K562 (cell line): Measurements from ENCODE around the gene TMEM14C. TPM values are rescaled to one million over a fixed set of nuclear protein-coding genes. Genes with fewer than 3 reads are reported as not detected.

ENCODE experiments used
- BCL6 ChIP-seq: fragments of 250-450 bp; sonication (Bioruptor Pico); IDR thresholded peaks from 2 replicates; pipeline ENCODE4 v1.4.0; 2020
- CHCHD3 ChIP-seq: fragments of 250-450 bp; sonication (Bioruptor Pico); IDR thresholded peaks from 2 replicates; pipeline ENCODE4 v2.1.2; 2022; ENCODE audit warnings: mild to moderate bottlenecking
- COPS2 ChIP-seq: fragments of 450-650 bp; conservative IDR thresholded peaks from 2 replicates; pipeline ENCODE4 v1.6.1; 2016; ENCODE audit warnings: mild to moderate bottlenecking, moderate library complexity
- FOXK1 ChIP-seq: sonication (generic); formaldehyde crosslinking; IDR thresholded peaks from 2 replicates; pipeline ENCODE4 v1.8.0; 2022; ENCODE audit warnings: missing genetic modification reagents, mild to moderate bottlenecking, borderline replicate concordance
- FOXP1 ChIP-seq: sonication (generic); formaldehyde crosslinking; IDR thresholded peaks from 2 replicates; pipeline ENCODE4 v1.8.0; 2022; ENCODE audit warnings: mild to moderate bottlenecking, missing genetic modification reagents
- GATA2 ChIP-seq: sonication (generic); formaldehyde crosslinking; IDR thresholded peaks from 2 replicates; pipeline ENCODE4 v1.4.0; 2020; ENCODE audit warnings: mild to moderate bottlenecking, missing genetic modification reagents
- KDM1A ChIP-seq, 2 experiments: fragments of 450-650 bp; IDR thresholded peaks; 2 replicates each; pipeline ENCODE4 v1.6.1; 2016; ENCODE audit warnings: mild to moderate bottlenecking in 2 of 2
- MYC ChIP-seq, 2 experiments: fragments of 250-450 bp in 1 of 2; sonication (Bioruptor Pico) in 1 of 2; IDR thresholded peaks; 2 replicates each; pipeline versions ENCODE4 v1.5.1 to v1.6.1; 2012 to 2021; ENCODE audit warnings: low read depth in 2 of 2, borderline replicate concordance in 1 of 2, improper control_type of control experiment in 1 of 2, low read length in 1 of 2, mild to moderate bottlenecking in 1 of 2, moderate library complexity in 1 of 2
- NR4A1 ChIP-seq, 2 experiments: fragments of 250-450 bp in 1 of 2; fragments of 450-650 bp in 1 of 2; sonication (Bioruptor Pico) in 1 of 2; IDR thresholded peaks; 2 replicates each; pipeline versions ENCODE4 v1.4.0 to v1.6.1; 2016 to 2020; ENCODE audit warnings: mild to moderate bottlenecking in 2 of 2, missing compliant biosample characterization in 1 of 2, missing genetic modification characterization in 1 of 2, moderate library complexity in 1 of 2
- PPARD ChIP-seq: fragments of 250-450 bp; sonication (Bioruptor Pico); IDR thresholded peaks from 2 replicates; pipeline ENCODE4 v1.8.0; 2022; ENCODE audit warnings: inconsistent platforms, mild to moderate bottlenecking, moderate library complexity
- RBM15 ChIP-seq: fragments of 200-400 bp; formaldehyde crosslinking; IDR thresholded peaks from 2 replicates; pipeline ENCODE4 v1.6.1; 2018; ENCODE audit warnings: mild to moderate bottlenecking, low read length, moderate library complexity; ENCODE audit not compliant: insufficient read depth
- SAFB ChIP-seq: fragments of 200-400 bp; formaldehyde crosslinking; IDR thresholded peaks from 2 replicates; pipeline ENCODE4 v1.6.1; 2017; ENCODE audit warnings: low read depth, low read length, borderline replicate concordance
- SIN3B ChIP-seq: fragments of 450-650 bp; IDR thresholded peaks from 2 replicates; pipeline ENCODE4 v1.6.1; 2017; ENCODE audit warnings: low read depth, mild to moderate bottlenecking, moderate library complexity
- SMAD1 ChIP-seq: fragments of 150-350 bp; IDR thresholded peaks from 2 replicates; pipeline ENCODE4 v1.6.1; 2014; ENCODE audit warnings: low read length, low read depth; ENCODE audit not compliant: partially characterized antibody
- ZBTB1 ChIP-seq: sonication (generic); formaldehyde crosslinking; IDR thresholded peaks from 2 replicates; pipeline ENCODE4 v1.8.1; 2023; ENCODE audit warnings: missing genetic modification reagents, low read depth, mild to moderate bottlenecking, borderline replicate concordance
- ZBTB17 ChIP-seq: fragments of 450-650 bp; formaldehyde crosslinking; IDR thresholded peaks from 2 replicates; pipeline ENCODE4 v1.4.0; 2020; ENCODE audit warnings: mild to moderate bottlenecking
- ZNF23 ChIP-seq: fragments of 250-450 bp; sonication (Bioruptor Pico); IDR thresholded peaks from 2 replicates; pipeline ENCODE4 v1.4.0; 2020; ENCODE audit warnings: mild to moderate bottlenecking
- ZNF644 ChIP-seq: fragments of 200-800 bp; sonication (Bioruptor generic); IDR thresholded peaks from 2 replicates; pipeline ENCODE4 v1.6.1; 2016; ENCODE audit warnings: low read depth, missing genetic modification characterization, missing compliant biosample characterization
- ZNF707 ChIP-seq: fragments of 250-450 bp; sonication (Bioruptor Pico); conservative IDR thresholded peaks from 2 replicates; pipeline ENCODE4 v1.8.0; 2022; ENCODE audit warnings: inconsistent platforms, mild to moderate bottlenecking, moderate library complexity
- polyA plus RNA-seq, 8 experiments: library from polyadenylated mRNA; depleted of rRNA in 4 of 8; stranded (reverse) in 5 of 8; unstranded in 3 of 8; fragments of >200 nt; fragmentation: Nextera tagmentation in 2 of 8; fragmentation: Illumina TruSeq in 1 of 8; extraction: Ambion mirVana in 2 of 8; extraction: Trizol in 1 of 8; gene quantifications; 2 replicates each; pipeline versions ENCODE4 v1.2.1 to v1.2.3, GENCODE V29; 2011 to 2014; ENCODE audit warnings: inconsistent platforms in 1 of 8, missing spikeins in 1 of 8
- total RNA-seq, 7 experiments: library from RNA; depleted of rRNA in 6 of 7; stranded (reverse); fragments of >200 nt in 6 of 7; fragmentation: Illumina TruSeq in 2 of 7; extraction: Trizol in 2 of 7; gene quantifications; 2 replicates each; pipeline versions ENCODE4 v1.2.1 to v1.2.3, GENCODE V29; 2011 to 2021; ENCODE audit warnings: low replicate concordance in 1 of 7
- TF ChIP-seq, protein P1 (sequence below): fragments of 200-800 bp; sonication (Bioruptor generic); IDR thresholded peaks from 2 replicates; pipeline ENCODE4 v1.6.1; 2016; ENCODE audit warnings: missing genetic modification characterization, missing compliant biosample characterization
- TF ChIP-seq, protein P2 (sequence below): fragments of 250-450 bp; sonication (Bioruptor Pico); IDR thresholded peaks from 2 replicates; pipeline ENCODE4 v1.8.0; 2021; ENCODE audit warnings: moderate library complexity, mild to moderate bottlenecking, inconsistent platforms

TMEM14C gene
- total and polyA plus RNA-seq, 9 of the 15 experiments (the other 6 are each of a cell fraction or from before 2014, with no cell fraction given) = 151 to 496 (median 263) TPM

DNA sequence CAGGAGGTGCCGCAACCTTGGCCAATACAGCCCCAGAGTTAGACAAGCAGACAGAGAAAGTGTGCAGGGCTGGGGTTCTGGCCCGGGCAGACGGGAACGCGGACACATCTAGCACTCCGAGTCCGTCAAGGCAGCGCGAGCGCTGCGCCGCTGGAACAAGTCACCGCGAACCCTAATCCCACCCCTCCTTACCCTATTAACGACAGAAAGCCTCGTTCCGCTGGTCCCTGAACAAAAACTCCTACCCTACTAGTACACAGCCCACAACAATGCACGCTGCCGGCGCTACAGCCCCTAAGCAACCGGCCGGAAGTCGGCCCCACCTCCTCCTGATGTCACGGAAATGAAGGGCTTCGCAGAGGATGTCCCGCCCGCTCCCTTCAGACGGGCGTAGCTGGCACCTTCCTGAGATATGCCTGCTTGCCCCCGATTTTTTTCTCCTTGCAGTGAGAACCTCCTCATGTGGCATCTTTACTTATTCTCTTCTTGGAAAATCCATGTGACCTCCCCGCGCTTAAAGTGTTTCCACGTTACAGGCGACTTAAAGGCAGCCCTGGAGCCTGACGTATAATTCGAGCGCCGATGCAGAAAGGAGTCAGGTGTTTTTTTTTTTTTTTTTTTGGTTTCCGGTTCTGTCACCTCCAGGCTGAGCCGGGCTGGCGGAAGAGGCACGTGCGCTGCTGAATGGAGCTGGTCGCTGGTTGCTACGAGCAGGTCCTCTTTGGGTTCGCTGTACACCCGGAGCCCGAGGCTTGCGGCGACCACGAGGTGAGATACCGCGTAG lies 28.4 kb upstream of the TMEM14C start, which contains the start of the genes C6orf52 and PAK1IP1 (continued):
- TF ChIP-seq, protein P1, sequence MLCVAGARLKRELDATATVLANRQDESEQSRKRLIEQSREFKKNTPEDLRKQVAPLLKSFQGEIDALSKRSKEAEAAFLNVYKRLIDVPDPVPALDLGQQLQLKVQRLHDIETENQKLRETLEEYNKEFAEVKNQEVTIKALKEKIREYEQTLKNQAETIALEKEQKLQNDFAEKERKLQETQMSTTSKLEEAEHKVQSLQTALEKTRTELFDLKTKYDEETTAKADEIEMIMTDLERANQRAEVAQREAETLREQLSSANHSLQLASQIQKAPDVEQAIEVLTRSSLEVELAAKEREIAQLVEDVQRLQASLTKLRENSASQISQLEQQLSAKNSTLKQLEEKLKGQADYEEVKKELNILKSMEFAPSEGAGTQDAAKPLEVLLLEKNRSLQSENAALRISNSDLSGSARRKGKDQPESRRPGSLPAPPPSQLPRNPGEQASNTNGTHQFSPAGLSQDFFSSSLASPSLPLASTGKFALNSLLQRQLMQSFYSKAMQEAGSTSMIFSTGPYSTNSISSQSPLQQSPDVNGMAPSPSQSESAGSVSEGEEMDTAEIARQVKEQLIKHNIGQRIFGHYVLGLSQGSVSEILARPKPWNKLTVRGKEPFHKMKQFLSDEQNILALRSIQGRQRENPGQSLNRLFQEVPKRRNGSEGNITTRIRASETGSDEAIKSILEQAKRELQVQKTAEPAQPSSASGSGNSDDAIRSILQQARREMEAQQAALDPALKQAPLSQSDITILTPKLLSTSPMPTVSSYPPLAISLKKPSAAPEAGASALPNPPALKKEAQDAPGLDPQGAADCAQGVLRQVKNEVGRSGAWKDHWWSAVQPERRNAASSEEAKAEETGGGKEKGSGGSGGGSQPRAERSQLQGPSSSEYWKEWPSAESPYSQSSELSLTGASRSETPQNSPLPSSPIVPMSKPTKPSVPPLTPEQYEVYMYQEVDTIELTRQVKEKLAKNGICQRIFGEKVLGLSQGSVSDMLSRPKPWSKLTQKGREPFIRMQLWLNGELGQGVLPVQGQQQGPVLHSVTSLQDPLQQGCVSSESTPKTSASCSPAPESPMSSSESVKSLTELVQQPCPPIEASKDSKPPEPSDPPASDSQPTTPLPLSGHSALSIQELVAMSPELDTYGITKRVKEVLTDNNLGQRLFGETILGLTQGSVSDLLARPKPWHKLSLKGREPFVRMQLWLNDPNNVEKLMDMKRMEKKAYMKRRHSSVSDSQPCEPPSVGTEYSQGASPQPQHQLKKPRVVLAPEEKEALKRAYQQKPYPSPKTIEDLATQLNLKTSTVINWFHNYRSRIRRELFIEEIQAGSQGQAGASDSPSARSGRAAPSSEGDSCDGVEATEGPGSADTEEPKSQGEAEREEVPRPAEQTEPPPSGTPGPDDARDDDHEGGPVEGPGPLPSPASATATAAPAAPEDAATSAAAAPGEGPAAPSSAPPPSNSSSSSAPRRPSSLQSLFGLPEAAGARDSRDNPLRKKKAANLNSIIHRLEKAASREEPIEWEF (CRISPR knock-in tag) = no peak
- TF ChIP-seq BCL6 (CRISPR knock-in tag) (no peak), SIN3B (peak; percentile 83), ZNF644 (tag) (0 out of 2 replicates have a peak, but pooled peaks have one; percentile 65), MYC (IDR thresholded peaks at IDR 0.05; ENCODE audit: low read depth, low read length) (peak; percentile 99), MYC (CRISPR knock-in tag; IDR thresholded peaks at IDR 0.05; ENCODE audit: borderline replicate concordance, low read depth) (peak; percentile 71; the same call in 1 of the 2 replicates), NR4A1 (CRISPR knock-in tag; IDR thresholded peaks at IDR 0.05) (no peak), NR4A1 (tag; IDR thresholded peaks at IDR 0.05) (no peak; the same call in 1 of the 2 replicates), COPS2 (no peak), FOXK1 (CRISPR knock-in tag) (peak; percentile 50; the same call in 1 of the 2 replicates), ZNF23 (CRISPR knock-in tag) (no peak), CHCHD3 (CRISPR knock-in tag) (peak; percentile 53; the same call in 1 of the 2 replicates), PPARD (no peak), ZBTB17 (CRISPR knock-in tag) (no peak; the same call in 1 of the 2 replicates), KDM1A (IDR thresholded peaks at IDR 0.05) (no peak), GATA2 (CRISPR knock-in tag) (no peak), FOXP1 (no peak), SMAD1 (peak; percentile 21), RBM15 (no peak), ZNF707 (CRISPR knock-in tag) (no peak), SAFB (no peak), ZBTB1 (CRISPR knock-in tag) (0 out of 2 replicates have a peak, but pooled peaks have one; percentile 32)
- TF ChIP-seq, protein P2, sequence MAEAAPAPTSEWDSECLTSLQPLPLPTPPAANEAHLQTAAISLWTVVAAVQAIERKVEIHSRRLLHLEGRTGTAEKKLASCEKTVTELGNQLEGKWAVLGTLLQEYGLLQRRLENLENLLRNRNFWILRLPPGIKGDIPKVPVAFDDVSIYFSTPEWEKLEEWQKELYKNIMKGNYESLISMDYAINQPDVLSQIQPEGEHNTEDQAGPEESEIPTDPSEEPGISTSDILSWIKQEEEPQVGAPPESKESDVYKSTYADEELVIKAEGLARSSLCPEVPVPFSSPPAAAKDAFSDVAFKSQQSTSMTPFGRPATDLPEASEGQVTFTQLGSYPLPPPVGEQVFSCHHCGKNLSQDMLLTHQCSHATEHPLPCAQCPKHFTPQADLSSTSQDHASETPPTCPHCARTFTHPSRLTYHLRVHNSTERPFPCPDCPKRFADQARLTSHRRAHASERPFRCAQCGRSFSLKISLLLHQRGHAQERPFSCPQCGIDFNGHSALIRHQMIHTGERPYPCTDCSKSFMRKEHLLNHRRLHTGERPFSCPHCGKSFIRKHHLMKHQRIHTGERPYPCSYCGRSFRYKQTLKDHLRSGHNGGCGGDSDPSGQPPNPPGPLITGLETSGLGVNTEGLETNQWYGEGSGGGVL (CRISPR knock-in tag) = no peak
